ENCODE measurements around the gene WWC1.

Gene WWC1

DNA sequence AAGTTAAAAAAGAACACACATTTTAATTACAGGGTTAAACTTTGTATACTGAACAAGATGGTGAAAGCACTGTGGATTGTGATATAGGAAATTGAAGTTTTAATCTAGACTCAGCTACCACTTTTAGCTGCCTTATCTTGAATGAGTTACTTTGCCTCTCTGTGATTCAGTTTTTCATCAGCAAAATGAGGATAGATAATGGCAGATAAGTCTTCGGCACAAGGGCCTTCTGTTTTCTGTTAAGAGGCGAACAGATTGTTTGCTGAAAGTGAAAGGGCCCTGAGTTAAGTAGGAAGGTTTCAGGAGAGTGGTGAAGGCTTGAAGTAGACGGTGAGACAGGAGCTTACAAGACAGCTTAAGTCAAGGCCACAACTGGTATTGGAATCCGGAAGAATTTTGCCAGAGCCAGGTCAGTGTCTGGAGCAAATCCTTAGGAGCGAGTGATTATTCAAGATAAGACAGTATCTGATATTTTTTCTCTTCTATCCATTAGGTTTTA lies 202.7 kb downstream of the WWC1 start:
- no peak for DNase-seq (ENCODE audit: low read depth)

DNA sequence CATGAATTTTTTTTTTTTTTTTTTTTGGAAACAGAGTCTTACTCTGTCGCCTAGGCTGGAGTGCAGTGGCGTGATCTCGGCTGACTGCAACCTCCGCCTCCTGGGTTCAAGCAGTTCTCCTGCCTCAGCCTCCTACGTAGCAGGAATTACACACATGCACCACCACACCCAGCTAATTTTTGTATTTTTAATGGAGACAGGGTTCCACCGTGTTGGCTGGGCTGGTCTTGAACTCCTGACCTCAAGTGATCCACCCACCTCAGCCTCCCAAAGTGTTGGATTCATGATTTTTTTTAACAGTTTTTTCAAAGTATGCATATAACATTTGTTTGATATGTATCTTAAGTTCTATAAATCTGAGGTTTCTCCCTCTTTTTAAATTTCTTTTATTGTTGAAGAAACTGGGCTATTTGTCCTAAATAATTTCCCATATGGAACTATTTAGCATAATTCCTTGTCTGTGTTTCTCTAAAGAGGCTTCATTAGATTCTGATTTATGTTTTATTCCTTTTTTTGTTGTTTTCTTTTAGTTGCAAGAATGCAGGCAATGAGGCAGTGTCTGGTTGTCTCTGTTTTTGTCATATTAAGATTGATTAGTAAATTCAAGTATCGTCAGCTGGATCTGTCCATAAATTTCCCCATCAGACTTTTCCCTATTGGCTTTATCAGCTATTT lies 211.3 kb downstream of the WWC1 start:
- no peak for DNase-seq (ENCODE audit: low read depth)

DNA sequence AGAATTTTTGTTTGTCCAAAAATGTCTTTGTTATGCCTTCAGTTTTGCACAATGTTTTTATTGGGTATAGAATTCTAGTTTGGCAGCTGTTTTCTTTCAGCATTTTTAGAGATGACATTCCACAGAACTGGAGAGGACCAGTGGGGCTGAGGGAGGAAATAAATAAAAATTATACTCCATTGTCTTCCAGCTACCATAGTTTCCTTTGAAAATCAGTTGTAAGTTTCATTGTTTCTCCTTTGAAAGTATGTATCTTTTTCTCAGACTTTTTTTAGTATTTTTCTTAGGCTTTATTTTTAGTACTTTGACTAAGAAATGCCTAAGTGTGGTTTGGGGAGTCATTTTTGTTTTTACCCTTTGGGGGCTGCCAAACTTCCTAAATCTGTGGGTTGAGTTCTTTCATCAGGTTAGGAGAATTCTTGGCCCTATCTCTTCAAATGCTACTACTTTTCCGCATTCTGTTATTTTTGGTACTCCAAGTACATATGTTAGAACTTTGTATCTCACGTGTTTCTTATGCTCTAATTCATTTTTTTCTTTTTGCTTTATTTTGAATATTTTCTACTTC lies 222.5 kb downstream of the WWC1 start:
- peak; percentile 3 for DNase-seq (ENCODE audit: low read depth)
